HCT116 (cell line): ENCODE data around the gene PRIMA1. TPM values are rescaled to one million over a fixed set of nuclear protein-coding genes. Genes with fewer than 3 reads are reported as not detected.
A peak's percentile ranks its signal among the peaks of the same experiment; 100 is the strongest.

ENCODE experiments used
- ATAC-seq: fragments of 200-7000 bp; cut with Tn5 transposase; 2 replicates; pipeline ENCODE4 v1.9.1; 2020; ENCODE audit warnings: mild to moderate bottlenecking, moderate library complexity
- BruUV-seq: library from RNA; stranded (reverse); fragments of 400-500 nt; replicated peaks from 2 replicates; lab custom pipeline; 2021; lab: Mats Ljungman, UMichigan
- CTCF ChIA-PET: fragments of 300-600 bp; sonication (Branson Sonifier 250); formaldehyde crosslinking; loops from one replicate; lab custom pipeline; 2021; ENCODE audit warnings: antibody characterized with exemption; lab: Charles Lee
- POLR2A ChIA-PET: fragments of 300-600, 350-600 bp; sonication (Branson Sonifier 250); formaldehyde crosslinking; loops from one replicate; lab custom pipeline; 2021; ENCODE audit warnings: antibody characterized with exemption; lab: Charles Lee
- RAD21 ChIA-PET, 2 experiments: fragments of 300-600 bp; sonication (Branson Sonifier 250); formaldehyde crosslinking; loops; one replicate each; lab custom pipeline; 2023; ENCODE audit warnings: low total read pairs in 2 of 2; ENCODE audit not compliant: uncharacterized antibody in 2 of 2, unreplicated experiment in 2 of 2, low non-redundant PET in 1 of 2; lab: Charles Lee
- DNase-seq: peaks from one replicate; pipeline ENCODE4 v3.0.0-alpha.2; 2010; ENCODE audit warnings: low read depth, low spot score
- H2AFZ ChIP-seq: fragments of 200-600 bp; shearing (Covaris generic), sonication (generic); 2 replicates; pipeline ENCODE4 v1.6.1; 2017; ENCODE audit warnings: low read depth, mixed run types, mixed read lengths, antibody characterized with exemption, low read length; ENCODE audit not compliant: poor library complexity, severe bottlenecking
- H3K27ac ChIP-seq: 2 replicates; pipeline ENCODE4 v1.5.1; 2012; ENCODE audit warnings: low read depth, low read length
- H3K27me3 ChIP-seq: fragments of 200-600 bp; sonication (generic); 2 replicates; pipeline ENCODE4 v1.6.1; 2016; ENCODE audit warnings: mixed run types, low read length, mixed read lengths; ENCODE audit not compliant: insufficient read depth
- H3K36me3 ChIP-seq, 2 experiments: fragments of 200-500 bp in 1 of 2; fragments of 200-600 bp in 1 of 2; sonication (Bioruptor generic) in 1 of 2; sonication (generic) in 1 of 2; 2 replicates each; pipeline versions ENCODE4 v1.5.1 to v1.6.1; 2014 to 2016; ENCODE audit warnings: low read length in 2 of 2, inconsistent platforms in 1 of 2, mixed read lengths in 1 of 2, mixed run types in 1 of 2; ENCODE audit not compliant: insufficient read depth in 2 of 2, control insufficient read depth in 1 of 2
- H3K4me1 ChIP-seq, 2 experiments: fragments of 200-600 bp in 1 of 2; sonication (generic) in 1 of 2; 2 replicates each; pipeline versions ENCODE4 v1.5.1 to v1.6.1; 2012 to 2017; ENCODE audit warnings: low read length in 2 of 2, inconsistent platforms in 1 of 2, mild to moderate bottlenecking in 1 of 2, mixed read lengths in 1 of 2, mixed run types in 1 of 2, moderate library complexity in 1 of 2; ENCODE audit not compliant: insufficient read depth in 2 of 2, control insufficient read depth in 1 of 2
- H3K4me2 ChIP-seq: fragments of 200-600 bp; sonication (generic); 2 replicates; pipeline ENCODE4 v1.6.1; 2017; ENCODE audit warnings: mixed run types, low read length, mixed read lengths
- H3K4me3 ChIP-seq, 2 experiments: fragments of 200-600 bp in 1 of 2; sonication (generic) in 1 of 2; replicated peaks in 1 of 2; 2 replicates each; pipeline ENCODE4 v1.5.1; 2011 to 2016; ENCODE audit warnings: low read length in 2 of 2, control low read depth in 1 of 2, low read depth in 1 of 2, mild to moderate bottlenecking in 1 of 2, mixed read lengths in 1 of 2, mixed run types in 1 of 2
- H3K79me2 ChIP-seq: fragments of 200-600 bp; sonication (generic); 2 replicates; pipeline ENCODE4 v1.6.1; 2017; ENCODE audit warnings: mild to moderate bottlenecking, mixed run types, low read length, moderate library complexity, mixed read lengths; ENCODE audit not compliant: insufficient read depth
- H3K9ac ChIP-seq: fragments of 200-600 bp; sonication (generic); 2 replicates; pipeline ENCODE4 v1.6.1; 2016; ENCODE audit warnings: low read length, mixed read lengths
- H3K9me2 ChIP-seq: fragments of 200-600 bp; sonication (generic), shearing (Covaris generic); 2 replicates; pipeline ENCODE4 v1.6.1; 2017; ENCODE audit warnings: mixed run types, mild to moderate bottlenecking, moderate library complexity; ENCODE audit not compliant: insufficient read depth
- H3K9me3 ChIP-seq, 2 experiments: fragments of 200-500 bp in 1 of 2; fragments of 200-600 bp in 1 of 2; sonication (Bioruptor generic) in 1 of 2; sonication (generic) in 1 of 2; 2 replicates each; pipeline ENCODE4 v1.6.1; 2014 to 2017; ENCODE audit warnings: low read length in 2 of 2, mixed read lengths in 2 of 2, inconsistent platforms in 1 of 2, low read depth in 1 of 2, mild to moderate bottlenecking in 1 of 2, mixed run types in 1 of 2, moderate library complexity in 1 of 2; ENCODE audit not compliant: control insufficient read depth in 1 of 2, insufficient read depth in 1 of 2
- H4K20me1 ChIP-seq: fragments of 200-600 bp; sonication (generic), shearing (Covaris generic); 2 replicates; pipeline ENCODE4 v1.6.1; 2017; ENCODE audit warnings: mixed run types, mild to moderate bottlenecking, moderate library complexity; ENCODE audit not compliant: insufficient read depth
- CBX3 ChIP-seq: IDR thresholded peaks from 2 replicates; pipeline ENCODE4 v1.6.1; 2012; ENCODE audit warnings: low read depth
- CEBPB ChIP-seq: IDR thresholded peaks from 2 replicates; pipeline ENCODE4 v1.6.1; 2012; ENCODE audit warnings: low read depth
- EGR1 ChIP-seq: IDR thresholded peaks from 2 replicates; pipeline ENCODE4 v1.6.1; 2012; ENCODE audit warnings: low read depth
- EZH2 ChIP-seq: fragments of 200-600 bp; sonication (generic); IDR thresholded peaks from 2 replicates; pipeline ENCODE4 v1.6.1; 2017; ENCODE audit warnings: antibody characterized with exemption, mixed run types
- FOSL1 ChIP-seq: IDR thresholded peaks from 2 replicates; pipeline ENCODE4 v1.6.1; 2012; ENCODE audit warnings: low read depth
- JUND ChIP-seq: IDR thresholded peaks from 2 replicates; pipeline ENCODE4 v1.6.1; 2012
- POLR2AphosphoS5 ChIP-seq: IDR thresholded peaks from 2 replicates; pipeline ENCODE4 v1.6.1; 2011; ENCODE audit warnings: mild to moderate bottlenecking, low read depth, low read length, moderate library complexity
- SP1 ChIP-seq: IDR thresholded peaks from 2 replicates; pipeline ENCODE4 v1.6.1; 2012; ENCODE audit warnings: low read depth
- SRF ChIP-seq: IDR thresholded peaks from 2 replicates; pipeline ENCODE4 v1.6.1; 2012; ENCODE audit warnings: low read depth
- TCF7L2 ChIP-seq: IDR thresholded peaks from 2 replicates; pipeline ENCODE4 v1.7.0; 2011; ENCODE audit warnings: borderline replicate concordance, inconsistent platforms; ENCODE audit not compliant: insufficient read depth, insufficient read length; ENCODE audit errors: extremely low read depth
- YY1 ChIP-seq: IDR thresholded peaks from 2 replicates; pipeline ENCODE4 v1.6.1; 2011; ENCODE audit warnings: low read length, low read depth, moderate library complexity, mild to moderate bottlenecking; ENCODE audit not compliant: insufficient replicate concordance; ENCODE audit errors: extremely low read depth
- ZNF274 ChIP-seq: fragments of 200-500 bp; sonication (Bioruptor generic); IDR thresholded peaks from 2 replicates; pipeline ENCODE4 v1.6.1; 2014; ENCODE audit warnings: mild to moderate bottlenecking, low read depth, low read length, inconsistent platforms
- intact Hi-C: fragments of 100-400 bp; cut with micrococcal nuclease; formaldehyde crosslinking; loops from 2 replicates; pipeline ENCODE4 v1.10.0; 2022
- total RNA-seq: library from RNA; stranded (reverse); gene quantifications from one replicate; pipeline ENCODE4 v1.2.1, GENCODE V29; 2021; ENCODE audit not compliant: unreplicated experiment

Gene PRIMA1
- total RNA-seq, 1 experiment from 2014 or later: 1.5 TPM

DNA sequence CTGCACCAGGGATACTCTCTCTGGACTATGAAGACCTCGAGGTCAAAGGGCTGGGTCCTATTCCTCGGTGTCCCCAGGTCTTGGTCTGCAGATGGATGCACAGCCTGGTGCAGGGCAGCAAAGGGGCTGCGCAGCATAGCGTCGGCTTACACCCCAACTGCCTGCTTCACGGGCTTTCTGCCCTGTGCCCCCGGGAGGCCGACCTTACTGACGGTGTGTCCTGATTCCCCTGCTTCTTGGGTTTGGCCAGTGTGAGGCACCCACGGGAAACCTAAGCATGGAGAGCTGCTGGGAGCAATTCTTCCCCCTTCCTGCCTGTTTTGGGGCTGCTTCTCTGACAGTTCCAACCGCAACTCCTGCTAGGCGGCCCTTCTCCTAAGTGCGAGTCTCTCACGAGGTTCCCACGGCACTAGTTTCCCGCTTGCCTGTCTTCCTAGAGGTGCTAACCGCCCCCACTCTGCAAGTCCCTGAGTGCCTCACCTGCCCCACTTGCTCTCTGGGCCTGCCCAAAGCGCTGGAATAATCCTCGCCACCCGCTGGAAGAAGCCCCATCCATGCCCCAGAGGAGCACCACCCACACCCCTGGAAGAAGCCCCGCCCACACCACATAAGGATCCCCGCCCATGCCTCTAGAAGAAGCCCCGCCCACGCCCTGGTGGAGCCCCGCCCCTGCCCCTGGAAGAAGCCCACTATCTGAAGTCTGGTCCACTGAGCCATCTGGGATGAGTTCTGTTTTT lies 54.0 kb downstream of the PRIMA1 start:
- no peaks in the 10 kb centered on the region for H3K27me3 ChIP-seq
- no peaks in the 10 kb centered on the region for H3K9me3 ChIP-seq
- TF ChIP-seq EZH2 (no peak), SRF (no peak), FOSL1 (no peak), TCF7L2 (no peak), JUND (no peak), SP1 (no peak), YY1 (no peak), EGR1 (no peak), ZNF274 (no peak), CBX3 (no peak)
- BruUV-seq: no TSS peak
- no peak overlapping the region for H3K27ac ChIP-seq
- DNase-seq (no peak), ATAC-seq (peak; percentile 78)
- H3K4me1 ChIP-seq: peaks cover 4 to 36% of the 10 kb centered on the region in 2 experiments
- no peaks in the 10 kb centered on the region for H3K9me2 ChIP-seq
- no peaks in the 10 kb centered on the region for H3K36me3 ChIP-seq
- RAD21 ChIA-PET: no interaction called here
- no peaks in the 10 kb centered on the region for H3K79me2 ChIP-seq
- H2AFZ ChIP-seq: no peak overlapping the region
- H3K4me2 ChIP-seq: no peak overlapping the region
- intact Hi-C loops: loop anchor here (5.0 kb wide), 1 partner anchor 492 kb away; no protein-coding TSS in a partner anchor
- no peak overlapping the region for H3K4me3 ChIP-seq
- POLR2A ChIA-PET: no interaction called here
- CTCF ChIA-PET: no interaction called here
- no peaks in the 10 kb centered on the region for H4K20me1 ChIP-seq
- H3K9ac ChIP-seq: no peak overlapping the region

DNA sequence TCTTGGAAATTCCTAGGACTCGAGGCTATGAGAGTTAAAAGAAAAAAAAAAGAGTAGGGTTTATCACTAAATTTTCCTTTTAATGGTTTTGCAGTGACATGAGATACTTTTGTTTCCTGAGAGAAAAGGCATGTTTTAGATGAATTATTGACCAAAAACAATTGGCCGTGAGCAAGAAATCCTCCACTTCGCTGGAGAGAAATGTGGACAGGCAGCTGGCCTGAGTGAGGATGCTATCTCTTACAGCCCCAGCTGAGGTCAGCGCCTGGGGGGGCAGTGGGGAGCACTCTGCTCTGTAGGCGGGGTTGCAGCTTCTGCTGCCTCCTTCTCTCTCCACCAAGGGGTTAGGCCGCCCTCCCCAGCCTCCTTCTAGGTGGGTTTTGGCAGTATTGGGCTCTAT lies 54.7 kb downstream of the PRIMA1 start:
- intact Hi-C loops: loop anchor here (5.0 kb wide), 1 partner anchor 491 kb away; no protein-coding TSS in a partner anchor
- Histone ChIP-seq H4K20me1 (no peaks in the 10 kb centered on the region), H3K9ac (no peak overlapping the region), H3K4me2 (peak overlapping the region; percentile 23; the same call in 1 of the 2 replicates), H3K27me3 (no peaks in the 10 kb centered on the region), H3K4me3 (no peak overlapping the region), H2AFZ (no peak overlapping the region), H3K36me3 (no peaks in the 10 kb centered on the region), H3K27ac (no peak overlapping the region), H3K79me2 (no peaks in the 10 kb centered on the region), H3K9me2 (no peaks in the 10 kb centered on the region), H3K4me1 (peaks cover 4 to 37% of the 10 kb centered on the region in 2 experiments), H3K9me3 (no peaks in the 10 kb centered on the region)
- no peak for TF ChIP-seq JUND
- no peak for TF ChIP-seq YY1
- TF ChIP-seq POLR2AphosphoS5: no peak
- no peak for TF ChIP-seq CEBPB
- no peak for TF ChIP-seq EGR1
- ChIA-PET POLR2A (no interaction called here), RAD21 (no interaction called here), CTCF (no interaction called here)
- no TSS peak for BruUV-seq
- DNase-seq (no peak), ATAC-seq (no peak)
